GM21717 (cell line): ENCODE measurements around the gene GPC6.

Experiments
- ATAC-seq: cut with Tn5 transposase; IDR thresholded peaks from one replicate; pipeline ENCODE4 v1.9.1; 2021; ENCODE audit warnings: mild to moderate bottlenecking, moderate library complexity; ENCODE audit not compliant: unreplicated experiment

Gene GPC6

DNA sequence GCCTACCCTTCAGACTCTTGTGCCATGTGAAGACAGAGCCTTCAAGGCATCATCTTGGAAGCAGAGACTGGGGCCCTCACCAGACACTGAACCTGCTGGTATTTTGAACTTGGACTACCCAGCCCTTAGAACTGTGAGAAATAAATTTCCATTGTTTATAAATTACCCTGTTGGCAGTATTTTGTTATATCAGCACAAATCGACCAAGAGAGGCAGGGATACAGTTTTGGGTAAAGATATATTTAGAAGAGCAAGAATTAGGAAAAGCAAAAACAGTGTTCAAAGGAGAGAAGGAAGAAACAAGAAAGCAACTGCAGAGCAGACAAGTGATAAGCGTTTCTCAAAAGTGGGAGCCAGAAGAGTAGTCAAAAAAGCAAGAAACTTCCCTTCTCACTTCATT, 652.1 kb downstream of the GPC6 start:
- no peak for ATAC-seq

DNA sequence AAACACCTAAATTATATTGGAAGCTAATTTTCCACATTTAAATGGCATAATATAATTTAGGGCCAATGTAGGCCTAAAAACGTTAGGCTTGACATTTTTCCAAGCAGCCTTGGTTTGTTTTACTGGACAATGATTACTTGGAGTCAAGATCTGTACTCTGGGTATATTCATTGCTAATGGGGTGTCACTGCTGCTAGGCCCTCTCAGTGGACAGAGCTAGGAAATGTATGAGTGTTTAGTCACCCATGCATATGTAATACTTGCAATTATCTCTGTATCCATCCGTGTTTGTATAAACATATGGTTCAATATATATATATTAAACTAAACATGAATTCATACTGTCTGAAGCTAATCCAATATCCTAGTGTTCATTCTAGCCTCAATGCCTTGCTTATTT, 654.8 kb downstream of the GPC6 start:
- ATAC-seq, result no peak

DNA sequence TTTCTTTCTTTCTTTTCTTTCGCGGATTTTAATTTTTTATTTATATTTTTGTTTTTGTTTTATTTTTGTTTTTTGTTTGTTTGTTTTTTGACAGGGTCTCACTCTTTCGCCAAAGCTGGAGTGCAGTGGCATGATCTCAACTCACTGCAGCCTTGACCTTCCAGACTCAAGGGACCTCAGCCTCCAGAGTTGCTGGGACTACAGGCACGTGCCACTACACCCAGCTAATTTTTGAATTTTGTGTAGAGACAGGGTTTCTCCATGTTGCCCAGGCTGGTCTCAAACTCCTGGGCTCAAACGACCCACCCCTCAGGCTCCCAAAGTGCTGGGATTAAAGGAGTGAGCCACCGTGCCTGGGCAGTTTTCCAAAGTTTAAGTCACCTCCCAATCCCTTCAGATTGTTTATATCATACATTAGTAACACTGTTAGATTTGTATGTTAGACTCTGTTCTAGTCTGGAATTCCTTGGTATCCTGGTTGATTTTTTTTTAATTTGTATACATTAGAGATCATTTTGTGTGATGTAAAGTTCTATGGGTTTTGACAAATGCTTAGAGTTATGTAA, 655.6 kb downstream of the GPC6 start:
- ATAC-seq, result no peak

DNA sequence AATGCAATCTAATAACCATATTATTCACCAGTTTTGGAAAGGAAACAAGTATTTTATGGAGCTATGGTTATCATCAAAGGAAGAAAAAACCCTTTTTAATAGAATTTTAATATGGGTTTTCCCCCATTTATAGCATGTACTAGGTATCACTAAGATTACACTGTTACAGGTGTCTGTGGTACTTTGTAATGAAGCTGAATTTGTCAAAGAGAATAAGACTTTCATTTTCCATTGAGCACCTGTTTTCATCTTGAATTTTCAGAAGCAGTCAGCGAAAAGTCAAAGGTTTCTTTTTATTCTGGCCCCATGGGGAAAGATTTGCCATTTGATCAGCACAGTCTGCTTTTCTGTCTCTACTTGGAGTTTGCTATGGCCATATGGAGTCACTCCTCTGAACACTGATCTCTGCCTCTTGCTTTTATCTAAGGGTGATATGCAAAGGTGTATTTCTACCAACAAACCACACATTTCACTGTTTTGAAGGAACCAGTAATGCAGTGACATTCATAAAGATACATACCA, 662.9 kb downstream of the GPC6 start:
- no peak for ATAC-seq

DNA sequence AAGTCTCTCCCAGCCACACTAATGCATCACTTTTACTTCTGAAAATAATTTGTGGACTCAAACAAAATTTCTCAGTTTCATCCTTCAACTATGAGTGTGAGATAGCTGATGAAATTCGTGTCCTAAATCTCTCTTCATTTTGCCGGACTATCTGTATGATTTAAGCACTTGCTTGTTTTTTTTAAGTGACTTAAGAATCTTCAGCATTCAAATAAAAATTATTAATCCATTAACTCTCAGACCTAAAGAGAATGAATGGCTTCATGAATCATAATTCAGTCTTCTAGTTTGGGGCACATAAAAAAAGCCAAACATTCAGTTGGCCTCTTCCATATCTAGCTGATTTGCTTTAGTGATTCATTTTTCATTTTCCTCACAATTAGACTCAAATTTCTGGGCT, 673.4 kb downstream of the GPC6 start:
- no peak for ATAC-seq

DNA sequence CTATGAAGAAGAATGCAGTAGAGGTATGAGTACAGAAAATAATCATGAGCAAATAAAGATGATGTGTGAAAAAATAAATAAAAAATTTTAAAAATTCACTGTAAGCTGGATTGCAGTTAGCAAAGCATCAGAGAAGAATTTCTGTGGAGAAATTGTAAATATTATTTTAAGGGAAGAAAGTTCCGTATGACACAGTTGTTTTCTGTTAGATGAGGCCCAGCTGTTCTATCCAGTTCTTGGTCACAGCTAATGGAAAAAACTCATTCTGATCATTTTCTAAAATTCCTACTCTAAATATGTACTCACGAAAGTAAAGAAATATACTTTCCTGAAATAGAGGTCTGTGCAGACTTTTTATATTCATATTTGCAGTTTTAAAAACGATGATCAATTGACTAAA, 674.1 kb downstream of the GPC6 start:
- no peak for ATAC-seq

DNA sequence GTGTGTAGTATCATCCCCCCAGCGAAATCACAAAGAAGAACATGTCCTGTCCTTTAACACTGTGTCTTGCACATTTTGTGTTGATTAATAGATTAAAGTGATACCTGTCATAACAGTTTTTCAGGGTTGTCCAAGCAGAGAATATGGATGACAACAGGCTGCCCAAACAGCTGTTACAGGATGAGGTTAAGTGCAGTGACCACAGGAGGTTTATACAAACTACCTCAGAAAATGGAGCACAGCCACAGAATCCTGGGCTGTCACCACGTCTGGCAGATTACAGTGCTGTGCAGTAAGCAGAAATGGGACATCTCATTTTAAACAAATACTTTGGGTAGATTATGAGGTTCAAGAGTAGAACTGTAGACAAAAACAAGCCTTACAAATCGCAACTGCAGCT, 677.3 kb downstream of the GPC6 start:
- ATAC-seq, result no peak

DNA sequence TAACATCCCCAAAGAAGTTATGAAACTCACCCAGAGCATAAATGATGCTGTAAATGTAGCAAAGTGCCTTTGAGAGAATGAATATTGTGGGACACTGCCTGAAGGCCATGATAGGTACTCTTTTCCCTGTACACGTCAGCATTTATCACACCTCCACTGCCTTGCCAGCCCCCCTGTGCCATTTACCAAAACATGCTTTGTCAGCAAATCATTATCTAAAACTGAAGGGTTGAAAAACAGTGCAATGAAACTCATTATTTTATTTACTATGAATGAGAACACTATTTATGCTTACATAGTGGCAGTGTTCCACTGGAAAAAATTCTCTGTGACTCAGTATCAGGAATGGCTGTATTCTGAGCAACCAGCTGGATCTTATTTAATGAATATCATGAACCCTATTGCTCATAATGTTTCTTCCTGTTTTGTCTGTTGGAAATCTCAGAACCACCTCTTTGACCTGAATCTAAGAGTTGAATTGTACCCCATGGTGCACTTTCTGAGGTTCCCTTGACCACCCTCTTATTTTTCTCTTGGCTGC, 688.7 kb downstream of the GPC6 start:
- ATAC-seq, result no peak

DNA sequence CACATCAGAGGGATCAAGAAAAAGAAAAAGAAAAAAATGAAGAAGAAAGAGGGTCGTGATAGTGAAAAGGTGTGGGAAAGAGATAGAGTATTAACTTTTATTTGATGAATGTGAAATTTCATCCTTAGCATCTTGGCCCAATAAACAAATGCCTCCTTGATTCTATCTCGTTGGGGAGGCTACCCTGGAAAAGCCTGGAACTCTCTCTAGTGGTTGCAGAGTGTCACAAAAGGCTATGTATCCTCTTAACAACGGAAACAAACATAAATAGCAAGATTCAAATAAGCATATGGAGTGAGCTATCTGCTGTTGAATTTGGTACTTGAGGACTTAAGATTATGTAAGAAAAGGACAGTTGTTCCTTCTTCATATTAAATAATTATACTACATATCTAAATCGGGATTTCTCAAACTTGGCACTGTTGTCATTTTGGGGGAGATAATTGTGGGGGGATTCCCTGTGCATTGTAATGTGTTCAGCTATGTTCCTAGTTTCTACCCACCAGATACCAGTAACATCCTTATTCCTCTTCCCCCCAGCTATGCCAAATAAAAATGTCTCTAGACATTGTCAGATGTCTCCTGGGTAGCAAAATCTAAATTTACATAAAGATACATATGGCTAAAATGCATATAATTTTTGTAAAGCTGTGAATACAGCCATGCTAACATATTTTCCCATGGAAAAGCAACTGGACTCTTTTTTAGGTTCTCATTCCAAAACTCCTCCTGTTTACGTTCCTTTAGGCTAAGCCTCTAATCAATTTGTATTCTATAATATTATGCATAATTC, 695.7 kb downstream of the GPC6 start:
- no peak for ATAC-seq

DNA sequence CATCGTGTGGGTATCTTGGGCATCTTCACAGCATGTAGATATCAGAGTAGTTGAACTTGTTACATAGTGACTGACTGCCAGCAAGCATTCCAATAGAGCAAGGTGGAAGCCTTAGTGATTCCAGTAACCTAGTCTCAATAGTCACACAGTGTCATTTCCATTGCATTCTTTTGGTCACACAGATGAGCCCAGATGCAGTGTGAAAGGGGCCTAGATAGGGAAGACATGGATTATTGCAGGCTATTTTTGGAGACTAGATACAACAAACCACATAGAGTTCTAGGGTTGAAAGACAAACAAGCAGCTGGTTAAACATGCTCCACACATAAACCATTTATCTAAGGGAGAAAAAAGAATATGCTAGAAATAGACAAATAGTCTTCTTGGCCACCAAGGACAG, 699.4 kb downstream of the GPC6 start:
- no peak for ATAC-seq

DNA sequence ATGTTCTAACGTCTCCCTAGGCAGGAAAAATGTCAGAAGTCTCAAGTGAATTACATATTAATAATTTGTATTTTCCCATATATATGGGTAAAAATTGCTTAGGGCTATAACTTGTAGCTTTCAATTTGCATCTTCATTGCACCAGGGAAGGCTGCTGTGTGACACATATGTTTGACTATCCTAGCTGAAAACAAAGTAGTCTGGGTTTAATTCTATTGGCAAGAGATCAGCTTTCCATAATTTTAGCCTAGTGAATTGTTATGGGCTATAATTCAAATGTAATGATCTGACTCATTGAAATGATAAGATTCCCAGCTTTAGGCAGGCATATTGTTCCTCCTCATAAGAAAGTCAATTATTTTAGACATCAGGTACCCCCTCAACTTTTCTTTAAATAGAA, 699.8 kb downstream of the GPC6 start:
- no peak for ATAC-seq

DNA sequence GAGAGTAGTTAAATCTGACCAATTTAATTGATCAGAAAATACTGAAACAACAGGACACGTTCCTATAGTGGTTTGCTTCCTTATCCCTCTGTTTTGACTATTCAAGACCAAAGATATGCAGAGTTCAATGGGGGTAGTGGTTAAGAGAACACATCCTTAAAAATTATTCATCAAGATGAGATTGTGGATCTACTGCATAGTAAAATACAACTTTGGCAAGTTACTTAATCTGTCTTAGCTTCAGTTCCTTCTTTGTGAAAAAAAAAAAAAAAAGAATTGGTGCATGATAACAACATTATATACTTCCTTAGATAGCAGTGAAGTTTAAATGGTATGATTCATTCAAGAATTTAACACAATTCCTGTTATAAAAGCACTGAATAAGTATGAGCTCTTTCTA, 700.8 kb downstream of the GPC6 start:
- ATAC-seq, result no peak

DNA sequence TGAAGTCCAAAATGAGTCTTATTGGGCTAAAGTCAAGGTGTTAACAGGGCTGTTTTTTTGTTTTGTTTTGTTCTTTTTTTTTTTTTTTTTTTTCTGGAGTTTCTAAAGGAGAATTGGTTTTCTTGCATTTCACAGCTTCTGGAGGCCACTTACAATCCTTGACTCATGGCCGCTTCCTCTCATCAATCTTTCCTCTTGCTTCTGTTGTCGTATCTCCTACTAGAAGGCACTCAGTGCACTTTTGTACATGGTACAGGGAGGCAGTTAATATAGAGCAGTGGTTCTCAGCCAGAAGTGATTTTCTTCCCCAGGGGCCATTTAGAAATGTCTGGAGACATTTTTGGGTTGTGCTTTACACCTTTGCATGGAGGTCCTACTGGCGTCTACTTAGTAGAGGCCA, 706.3 kb downstream of the GPC6 start:
- no peak for ATAC-seq

DNA sequence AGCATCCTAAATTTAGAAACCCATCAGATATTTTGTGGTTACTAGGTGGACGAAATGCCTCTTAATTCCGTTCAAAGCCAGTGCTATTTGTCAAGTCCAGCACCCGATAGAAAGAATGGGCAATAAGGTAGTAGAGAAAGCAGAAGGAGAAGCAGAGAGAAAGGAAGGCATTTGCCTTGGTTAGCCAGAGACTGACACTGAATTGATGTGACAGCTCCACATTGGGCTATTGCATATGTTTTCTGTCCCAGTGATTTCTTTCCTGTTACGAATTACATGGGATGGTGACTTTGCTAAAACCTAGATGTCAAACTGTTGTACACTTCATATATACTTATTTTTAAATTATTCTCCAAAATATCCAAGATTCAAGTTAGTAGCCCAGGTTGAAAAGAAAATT, 710.3 kb downstream of the GPC6 start:
- no peak for ATAC-seq

DNA sequence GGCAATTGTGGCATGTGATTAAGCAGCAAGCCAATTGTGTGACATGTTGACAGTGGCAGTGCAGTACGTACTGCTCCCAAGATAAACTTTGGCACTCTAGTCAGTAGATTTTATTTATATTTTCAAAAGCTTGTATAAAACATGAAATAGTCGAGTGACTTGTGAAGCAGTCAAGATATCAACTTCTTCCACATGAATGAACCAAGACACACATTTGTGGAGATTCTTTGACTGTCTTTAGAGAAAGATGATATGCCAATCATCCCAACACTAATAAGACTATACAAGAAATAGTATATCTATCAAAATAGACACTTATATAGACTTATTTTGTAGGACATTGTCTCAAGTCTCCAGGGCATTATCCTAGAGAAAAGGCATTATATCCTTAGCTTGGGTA, 714.8 kb downstream of the GPC6 start:
- ATAC-seq, result no peak

DNA sequence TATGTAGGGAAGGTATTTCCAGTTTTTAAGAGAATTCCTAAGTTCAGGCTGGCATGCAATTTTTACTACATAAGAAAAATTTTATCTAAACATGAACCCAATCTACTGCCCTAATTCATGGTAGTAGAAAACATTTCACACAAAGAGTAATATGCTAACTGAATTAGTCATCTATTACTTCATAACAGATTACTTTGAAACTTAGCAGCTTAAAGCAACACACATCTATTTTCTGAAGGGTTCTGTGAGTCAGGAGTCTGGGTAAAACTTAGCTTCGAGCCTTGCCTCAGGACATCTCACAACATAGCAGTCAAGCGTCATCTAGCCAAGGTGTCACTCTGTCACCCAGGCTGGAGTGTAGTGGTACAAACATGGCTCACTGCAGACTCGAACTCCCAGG, 715.4 kb downstream of the GPC6 start:
- ATAC-seq, result no peak

DNA sequence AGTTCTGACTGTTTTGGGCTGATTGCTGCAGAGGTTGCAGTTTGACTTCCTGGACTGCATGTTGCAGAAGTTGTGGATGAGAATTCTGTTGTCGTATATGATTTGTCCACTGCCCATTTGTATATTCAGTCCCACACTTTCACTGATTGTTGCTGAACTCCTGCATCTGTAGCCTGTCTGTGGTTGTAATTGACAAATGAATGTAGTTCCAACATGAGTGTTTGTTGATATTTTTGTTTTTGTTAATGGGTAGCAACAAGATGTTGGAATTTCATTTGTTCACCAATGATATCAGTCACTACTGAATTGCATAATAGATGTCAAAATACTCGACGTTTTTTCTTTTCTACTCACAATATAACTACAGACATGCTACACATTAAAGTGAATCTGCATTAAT, 719.0 kb downstream of the GPC6 start:
- ATAC-seq, result no peak

DNA sequence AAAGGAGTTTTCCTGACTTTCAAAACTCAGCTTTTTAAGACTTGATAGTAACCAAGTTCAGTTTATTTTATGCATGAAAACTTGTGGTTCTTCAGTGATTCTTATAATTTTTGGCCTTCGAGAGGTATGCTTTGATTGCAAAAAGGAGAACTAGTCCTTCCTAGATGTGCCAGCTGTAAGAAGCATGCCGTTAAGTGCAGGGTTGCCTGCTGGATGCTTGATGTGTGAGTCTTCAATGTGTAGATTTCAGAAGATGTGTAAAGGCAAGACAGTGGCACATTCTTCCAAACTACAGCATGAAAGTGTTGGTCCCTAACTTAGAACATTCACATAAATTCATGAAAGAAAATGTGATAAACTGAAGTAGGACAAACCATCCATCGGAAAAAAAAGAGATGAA, 720.4 kb downstream of the GPC6 start:
- ATAC-seq, result no peak

DNA sequence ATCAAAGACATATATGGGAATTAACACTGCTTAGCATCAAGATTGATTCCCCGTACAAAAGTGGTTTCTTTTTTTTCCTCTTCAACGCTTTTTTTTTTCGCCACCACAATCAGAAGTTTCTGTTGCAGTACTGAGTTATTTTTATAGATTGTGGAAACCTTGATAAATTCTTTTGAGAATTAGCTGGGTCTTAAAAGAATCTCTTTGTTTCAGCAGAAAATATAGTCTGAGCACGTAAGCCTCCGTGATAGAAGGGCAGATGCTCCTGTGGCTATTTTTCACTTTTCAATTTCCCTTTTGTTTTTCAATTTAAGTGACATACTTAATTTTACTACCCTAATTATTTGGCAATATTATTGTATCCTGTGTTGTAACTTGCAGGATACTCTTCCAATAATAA, 721.0 kb downstream of the GPC6 start:
- ATAC-seq, result no peak

DNA sequence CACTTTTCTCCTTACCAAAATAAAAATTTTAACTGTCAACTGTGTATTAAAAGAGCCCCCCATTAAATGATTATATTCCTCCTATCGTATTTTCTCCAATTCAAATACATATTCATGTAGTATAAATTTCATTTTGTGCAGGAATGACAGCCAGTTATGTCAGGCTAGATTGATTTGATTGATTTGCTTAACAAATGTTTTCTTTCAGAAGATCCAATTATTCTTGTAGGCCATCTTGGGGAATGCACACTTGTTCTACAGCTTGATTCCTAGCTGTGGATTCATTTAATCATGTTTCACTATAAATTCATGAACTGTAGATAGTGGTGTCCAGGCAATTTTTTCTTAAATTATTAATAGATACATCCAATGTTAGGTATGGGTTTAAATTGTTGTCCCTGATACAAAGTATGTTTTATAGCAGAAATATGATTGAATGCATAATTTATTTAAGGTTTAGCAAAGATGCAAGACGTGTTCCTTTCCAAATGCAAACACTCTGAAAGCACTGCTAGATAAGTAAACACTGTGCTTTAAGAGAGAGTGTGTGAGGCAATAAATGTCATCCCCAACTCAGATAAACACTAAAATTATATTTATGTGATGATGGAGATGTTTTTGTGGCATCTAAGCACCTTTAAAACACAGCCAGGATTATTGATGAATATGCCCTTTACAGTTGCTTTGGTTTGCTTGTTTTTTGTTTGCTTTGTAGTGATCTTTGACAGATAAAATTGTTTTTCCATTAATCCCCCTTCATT, 721.7 kb downstream of the GPC6 start:
- no peak for ATAC-seq

DNA sequence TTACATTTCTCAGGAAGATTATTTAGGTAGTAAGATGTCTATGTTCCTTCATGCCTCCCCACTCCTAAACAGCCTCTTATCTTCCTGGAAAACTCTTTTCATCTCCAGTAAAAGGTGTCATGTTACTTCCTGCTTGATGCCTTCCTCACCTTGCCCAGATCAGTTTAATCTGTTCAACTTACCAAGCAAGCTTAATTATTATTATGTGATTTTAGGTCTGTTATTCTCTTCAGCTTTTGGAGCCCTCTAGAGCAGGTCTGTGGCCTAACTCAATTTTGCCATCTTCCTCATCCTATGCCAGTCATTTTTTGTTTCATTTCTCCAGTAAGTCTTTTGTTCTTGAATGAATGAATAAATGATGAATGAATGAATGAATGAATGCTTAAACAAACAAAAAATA, 724.5 kb downstream of the GPC6 start:
- ATAC-seq, result no peak

DNA sequence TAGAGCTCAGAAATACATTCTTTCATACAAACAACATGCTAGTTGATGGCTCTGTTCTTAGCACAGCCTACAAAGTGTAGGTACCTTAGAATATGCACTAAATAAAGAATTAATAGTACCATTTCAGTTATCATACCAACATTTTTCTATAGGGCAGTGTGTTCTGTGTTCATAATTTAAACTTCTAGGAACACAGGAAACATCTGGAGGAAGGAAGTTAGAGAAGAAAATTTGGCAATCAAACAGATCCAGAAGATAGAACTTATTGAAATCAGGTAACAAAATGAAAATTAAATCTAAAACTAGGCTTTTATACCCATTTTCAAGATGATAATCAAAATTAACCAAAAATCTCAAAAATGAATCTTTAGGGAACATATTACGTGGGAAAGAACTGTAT, 725.3 kb downstream of the GPC6 start:
- no peak for ATAC-seq
